Measurements from ENCODE around the gene EVA1B.

Gene EVA1B

DNA sequence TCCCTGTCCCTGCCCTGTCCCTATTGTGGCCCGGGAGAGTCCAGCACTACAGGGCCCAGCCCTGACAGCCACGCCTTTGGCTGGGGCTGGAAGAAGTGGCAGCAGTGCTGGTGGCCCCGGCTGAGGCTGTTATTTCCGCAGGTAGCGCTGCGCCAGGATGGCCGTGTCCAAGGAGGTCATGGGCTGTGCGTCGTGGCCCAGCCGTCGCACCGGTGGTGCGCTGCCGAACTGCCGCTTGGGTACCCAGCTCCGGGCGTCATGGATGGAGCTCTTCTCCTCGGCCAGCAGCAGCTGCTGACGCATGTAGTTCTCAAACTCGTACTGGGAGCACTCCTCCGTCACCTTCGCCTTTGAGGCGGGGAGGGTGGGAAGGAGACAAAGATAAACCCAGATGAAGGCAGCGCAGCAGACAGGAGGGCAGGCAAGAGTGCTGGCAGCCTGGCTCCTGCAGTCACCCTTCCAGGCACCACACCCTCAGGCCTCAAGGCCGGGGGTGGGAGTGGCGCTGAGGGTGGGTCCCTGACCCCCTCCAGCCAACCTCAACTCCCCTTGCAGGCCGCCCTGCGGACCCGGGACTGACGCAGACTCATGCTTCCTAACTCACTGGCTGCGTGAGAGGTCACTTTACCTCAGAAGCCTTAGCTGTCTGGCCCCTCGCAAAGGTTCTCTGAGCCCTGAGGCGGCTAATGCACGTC lies 18.3 kb upstream of the EVA1B start:
- no peak overlapping the region for H3K27ac ChIP-seq
- no peak overlapping the region for H3K4me3 ChIP-seq
- no peak for DNase-seq (ENCODE audit: low spot score)
- TF ChIP-seq, protein P1, sequence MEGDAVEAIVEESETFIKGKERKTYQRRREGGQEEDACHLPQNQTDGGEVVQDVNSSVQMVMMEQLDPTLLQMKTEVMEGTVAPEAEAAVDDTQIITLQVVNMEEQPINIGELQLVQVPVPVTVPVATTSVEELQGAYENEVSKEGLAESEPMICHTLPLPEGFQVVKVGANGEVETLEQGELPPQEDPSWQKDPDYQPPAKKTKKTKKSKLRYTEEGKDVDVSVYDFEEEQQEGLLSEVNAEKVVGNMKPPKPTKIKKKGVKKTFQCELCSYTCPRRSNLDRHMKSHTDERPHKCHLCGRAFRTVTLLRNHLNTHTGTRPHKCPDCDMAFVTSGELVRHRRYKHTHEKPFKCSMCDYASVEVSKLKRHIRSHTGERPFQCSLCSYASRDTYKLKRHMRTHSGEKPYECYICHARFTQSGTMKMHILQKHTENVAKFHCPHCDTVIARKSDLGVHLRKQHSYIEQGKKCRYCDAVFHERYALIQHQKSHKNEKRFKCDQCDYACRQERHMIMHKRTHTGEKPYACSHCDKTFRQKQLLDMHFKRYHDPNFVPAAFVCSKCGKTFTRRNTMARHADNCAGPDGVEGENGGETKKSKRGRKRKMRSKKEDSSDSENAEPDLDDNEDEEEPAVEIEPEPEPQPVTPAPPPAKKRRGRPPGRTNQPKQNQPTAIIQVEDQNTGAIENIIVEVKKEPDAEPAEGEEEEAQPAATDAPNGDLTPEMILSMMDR (IDR thresholded peaks at IDR 0.05) = no peak

DNA sequence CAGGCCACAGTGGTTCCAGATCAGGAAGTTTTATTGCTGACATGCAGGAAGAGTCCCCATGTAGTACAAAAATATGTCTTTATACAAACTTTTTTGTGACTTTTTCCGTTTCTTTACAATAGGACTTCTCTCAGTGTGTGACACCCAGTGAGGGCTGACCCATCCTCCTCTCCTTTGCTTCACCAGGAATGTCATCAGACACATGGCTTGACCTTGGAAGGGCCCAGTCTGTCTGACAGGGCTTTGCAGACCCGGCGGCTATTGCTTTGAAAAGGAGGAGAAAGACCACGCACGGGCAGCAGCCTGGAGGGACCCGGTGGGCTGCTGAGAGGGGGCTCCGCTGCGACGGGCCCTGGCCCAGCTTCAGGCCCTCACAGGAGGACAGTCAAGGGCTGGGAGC lies 16.2 kb upstream of the EVA1B start:
- DNase-seq (ENCODE audit: low spot score) = no peak
- no peak overlapping the region for H3K4me3 ChIP-seq
- TF ChIP-seq, protein P1 (IDR thresholded peaks at IDR 0.05) = no peak
- peak overlapping the region in 1 of 2 donors; percentile 32 for H3K27ac ChIP-seq

DNA sequence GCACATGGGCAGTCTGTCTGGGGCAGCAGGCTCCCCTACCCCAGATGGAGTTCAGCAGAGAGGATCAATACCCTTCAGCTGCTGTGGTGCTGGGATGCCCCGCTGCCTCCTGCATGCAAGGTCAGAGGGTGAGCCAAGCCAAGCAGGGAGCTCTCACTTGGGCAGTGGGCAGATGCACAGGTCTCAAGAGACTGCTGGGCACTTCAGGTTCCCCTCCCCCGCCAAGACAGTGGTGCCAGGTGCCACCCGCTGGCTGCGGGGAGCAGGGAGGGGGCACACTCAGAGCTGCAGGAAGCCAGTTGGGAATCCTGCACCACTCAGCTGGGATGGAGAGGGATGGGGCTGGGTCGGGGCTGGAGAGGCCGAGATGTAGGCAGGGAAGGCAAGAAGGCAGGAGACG lies 15.8 kb upstream of the EVA1B start:
- no peak for DNase-seq (ENCODE audit: low spot score)
- Histone ChIP-seq H3K27ac (peak overlapping the region in 1 of 2 donors; percentile 32), H3K4me3 (no peak overlapping the region)
- TF ChIP-seq, protein P1 (IDR thresholded peaks at IDR 0.05) = no peak

DNA sequence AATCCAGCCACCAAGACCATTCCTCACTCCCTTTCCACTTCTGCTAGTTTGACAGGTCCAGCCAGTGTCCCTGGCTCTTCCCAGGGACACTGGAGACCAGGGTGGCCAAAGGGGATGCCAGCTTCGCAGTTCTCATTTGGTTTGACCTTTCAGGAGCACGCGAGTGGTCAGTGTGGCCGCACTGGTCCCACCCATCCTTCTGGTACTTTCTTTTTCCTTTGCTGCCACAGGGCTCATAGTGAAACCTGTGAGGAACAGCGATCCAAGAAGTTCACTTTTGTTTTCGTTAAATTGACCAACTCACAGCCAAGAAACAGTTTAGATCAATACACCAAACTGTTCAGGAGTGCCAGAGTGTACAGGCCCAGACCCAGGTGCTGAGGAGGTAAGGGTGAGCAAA lies 14.4 kb upstream of the EVA1B start:
- TF ChIP-seq, protein P1 (IDR thresholded peaks at IDR 0.05) = no peak
- DNase-seq (ENCODE audit: low spot score) = no peak
- H3K27ac ChIP-seq = no peak overlapping the region
- H3K4me3 ChIP-seq = no peak overlapping the region

DNA sequence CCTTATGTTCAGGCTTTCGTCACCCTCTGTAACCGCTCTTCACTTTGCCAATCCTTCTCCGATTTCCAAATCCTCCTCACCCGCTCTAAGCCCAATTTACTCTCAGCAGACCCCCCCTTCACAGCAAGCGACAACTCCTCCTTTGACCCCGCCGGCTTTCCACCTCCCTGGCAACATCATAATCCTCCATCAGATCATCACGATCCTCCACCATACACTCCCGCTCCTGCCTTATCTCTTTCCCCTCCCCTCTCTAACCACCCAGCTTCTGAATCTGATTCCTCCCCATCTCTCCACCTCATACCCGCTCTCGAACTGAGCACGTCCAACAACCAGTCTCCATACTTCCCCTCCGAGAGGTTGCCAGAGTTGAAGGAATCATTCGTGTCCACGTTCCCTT lies 7.5 kb upstream of the EVA1B start:
- TF ChIP-seq, protein P1 (IDR thresholded peaks at IDR 0.05) = no peak
- no peak overlapping the region for H3K27ac ChIP-seq
- DNase-seq (ENCODE audit: low spot score) = no peak
- H3K4me3 ChIP-seq = no peak overlapping the region

DNA sequence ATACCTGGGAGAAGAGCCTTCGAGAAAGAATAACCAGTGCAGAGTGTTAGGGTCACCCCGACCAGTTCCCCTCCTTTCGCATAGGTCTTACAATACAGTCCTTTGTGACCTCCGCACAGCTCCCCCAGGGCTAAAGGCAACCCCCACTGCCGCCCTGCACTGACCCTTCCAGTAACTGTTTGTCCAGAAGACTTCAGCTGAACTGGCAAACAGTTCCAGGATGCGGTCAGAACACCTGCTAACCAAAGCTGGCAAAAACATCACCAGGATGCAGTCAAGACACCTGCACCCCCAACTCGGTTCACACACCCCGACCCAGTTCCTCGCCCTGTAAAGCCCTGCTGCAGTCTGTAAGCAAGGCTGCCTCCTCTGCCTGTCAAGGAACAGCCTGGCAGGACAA lies 6.4 kb upstream of the EVA1B start:
- no peak overlapping the region for H3K4me3 ChIP-seq
- TF ChIP-seq, protein P1 (IDR thresholded peaks at IDR 0.05) = no peak
- no peak overlapping the region for H3K27ac ChIP-seq
- DNase-seq (ENCODE audit: low spot score) = no peak

DNA sequence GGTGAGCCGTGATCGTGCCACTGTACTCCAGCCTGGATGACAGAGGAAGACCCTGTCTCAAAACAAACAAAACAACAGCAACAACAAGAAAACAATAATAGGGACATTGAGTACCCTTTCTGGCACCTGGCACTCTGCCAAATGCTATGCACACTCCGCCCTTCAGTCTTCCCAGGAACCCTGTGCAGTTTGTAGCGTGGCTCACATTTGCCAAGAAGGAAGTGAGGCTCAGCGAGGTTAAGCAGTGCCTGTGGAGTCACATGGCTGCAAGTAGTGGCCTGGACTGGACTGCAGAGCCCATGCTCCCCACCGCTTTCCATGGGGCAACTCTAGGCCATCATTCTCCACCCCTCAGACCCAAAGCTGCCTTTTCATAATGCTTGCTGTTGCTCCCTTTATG lies 5.3 kb upstream of the EVA1B start:
- peak overlapping the region in 1 of 2 donors; percentile 11 for H3K27ac ChIP-seq
- DNase-seq (ENCODE audit: low spot score) = no peak
- TF ChIP-seq, protein P1 (IDR thresholded peaks at IDR 0.05) = no peak
- H3K4me3 ChIP-seq = no peak overlapping the region
